Pancreas (tissue), 10 donors: ENCODE measurements around the gene GSTM3. TPM values are rescaled to one million over a fixed set of nuclear protein-coding genes. Genes with fewer than 3 reads are reported as not detected.

Source experiments
- ATAC-seq, 4 donors: fragments of 200-7000 bp; cut with Tn5 transposase; one replicate each; pipeline versions ENCODE4 v1.8.0 to v1.9.1; 2020; ENCODE audit warnings: mild to moderate bottlenecking in 4 of 4, moderate library complexity in 4 of 4
- DNase-seq, 6 donors: peaks; one replicate each; pipeline ENCODE4 v3.0.0-alpha.2; 2020
- FAIRE-seq: peaks from 2 replicates; lab custom pipeline; 2012; peaks lifted over from hg19 to GRCh38; lab: Jason Lieb, UNC
- H3K27ac ChIP-seq, 4 donors: fragments of 200-600 bp; sonication (generic); 1 replicate in 3 of 4; 2 replicates in 1 of 4; pipeline versions ENCODE4 v1.5.0 to v1.8.0; 2020
- H3K27me3 ChIP-seq, 4 donors: fragments of 200-600 bp; one replicate each; pipeline ENCODE4 v1.8.0; 2021
- H3K36me3 ChIP-seq, 3 donors: fragments of 200-600 bp; sonication (generic) in 1 of 3; one replicate each; pipeline versions ENCODE4 v1.5.0 to v1.8.0; 2020 to 2021
- H3K4me1 ChIP-seq, 3 donors: fragments of 200-600 bp; one replicate each; pipeline ENCODE4 v1.8.0; 2021
- H3K4me3 ChIP-seq, 4 donors: fragments of 200-600 bp; sonication (generic) in 2 of 4; one replicate each; pipeline versions ENCODE4 v1.5.0 to v1.8.0; 2020 to 2021
- H3K9me3 ChIP-seq, 4 donors: fragments of 200-600 bp; one replicate each; pipeline ENCODE4 v1.8.0; 2021
- WGBS, 2 donors: extraction: QIAGEN DNeasy Blood & Tissue Kit; methylation state at CpG; one replicate each; pipeline ENCODE4 v1.1.7; 2013; 5-methylcytosine and 5-hydroxymethylcytosine counted together
- intact Hi-C, 3 donors: fragments of 100-400 bp; cut with DNase I; formaldehyde crosslinking; loops; one replicate each; pipeline versions ENCODE4 v1.11.1 to v1.14.2; 2022
- polyA plus RNA-seq, 2 donors: library from polyadenylated mRNA; stranded (reverse); fragments of 200-250 nt; gene quantifications; one replicate each; pipeline ENCODE4 v1.2.3, GENCODE V29; 2013
- total RNA-seq, 6 donors: library from RNA; stranded (reverse); fragmentation: NEBNext Ultra II Directional in 4 of 6; extraction: Animal tissue kit (Norgen Biotek cat#: 25700) in 4 of 6; gene quantifications; one replicate each; pipeline versions ENCODE4 v1.2.1 to v1.2.4, GENCODE V29; 2021 to 2023
- TF ChIP-seq, protein P1 (sequence below), 4 donors: fragments of 200-600 bp; sonication (generic) in 3 of 4; IDR thresholded peaks; one replicate each; pipeline versions ENCODE4 v1.5.0 to v1.8.0; 2021; ENCODE audit warnings: antibody characterized with exemption in 4 of 4
- donor health status: healthy with polysubstance abuse.
- donor health status: DM: no; HTN: no; CAD: no; lungs with moderate emphysema.
- donor health status: DM: no; HTN: no; CAD: no.
- donor health status: control.
- donor health status: control.
- donor health status: Bipolar disorder and iron deficiency.
- donor health status: DM: yes; HTN: yes; CAD: no.
- donor health status: DM: no; HTN: no; CAD: no.
- donor health status: DM: no; HTN: no; CAD: no.
- donor health status: DM: yes; HTN: yes; CAD: no.

Gene GSTM3
- total and polyA plus RNA-seq, 8 donors: 13.9 to 58.1 (median 24.7) TPM

DNA sequence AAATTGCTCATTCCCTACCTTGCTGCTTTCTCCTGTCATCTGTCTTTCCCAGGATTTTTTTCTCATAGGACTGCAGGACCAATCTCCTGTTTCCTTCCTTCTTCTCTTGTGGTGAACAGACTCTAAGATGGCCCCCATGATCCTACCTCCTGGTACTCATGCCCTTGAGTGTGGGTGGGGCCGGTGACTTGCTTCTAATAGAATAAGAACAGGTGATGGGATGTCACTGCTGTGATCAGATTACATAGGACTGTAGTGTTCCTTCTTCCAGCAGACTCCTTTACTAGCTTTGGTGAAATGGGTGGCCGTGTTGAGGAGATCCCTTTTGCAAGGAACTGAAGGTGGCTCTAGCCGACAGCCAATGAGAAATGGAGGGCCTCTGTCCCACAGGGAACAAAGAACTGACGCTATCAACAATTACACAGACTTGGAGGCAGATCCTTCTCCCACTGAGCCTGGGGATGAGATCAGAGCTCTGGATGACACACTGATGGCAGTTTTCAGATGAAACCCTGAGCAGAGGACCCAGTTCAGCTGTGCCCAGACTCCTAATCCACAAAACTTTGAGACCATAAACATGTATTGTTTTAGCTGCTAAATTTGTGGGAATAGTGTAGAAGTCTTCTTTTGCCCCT, 7.5 kb downstream of the GSTM3 start:
- intact Hi-C loops: no loop called here
- 75 to 80% methylated on average over 4 of the region's 4 CpGs for WGBS, 2 donors
- Histone ChIP-seq H3K4me3 (no peak overlapping the region), H3K4me1 (peaks cover 21 to 26% (median 26%) of the 10 kb centered on the region in 3 donors), H3K27me3 (no peaks in the 10 kb centered on the region), H3K9me3 (no peaks in the 10 kb centered on the region), H3K36me3 (peaks cover 0 to 7% (median 0%) of the 10 kb centered on the region in 3 donors), H3K27ac (peak overlapping the region in 2 of 4 donors; percentile 68 to 84)
- FAIRE-seq (no peak), ATAC-seq (peak in 1 of 4 donors; percentile 2), DNase-seq (peak in 1 of 6 donors; percentile 11)
- TF ChIP-seq, protein P1, sequence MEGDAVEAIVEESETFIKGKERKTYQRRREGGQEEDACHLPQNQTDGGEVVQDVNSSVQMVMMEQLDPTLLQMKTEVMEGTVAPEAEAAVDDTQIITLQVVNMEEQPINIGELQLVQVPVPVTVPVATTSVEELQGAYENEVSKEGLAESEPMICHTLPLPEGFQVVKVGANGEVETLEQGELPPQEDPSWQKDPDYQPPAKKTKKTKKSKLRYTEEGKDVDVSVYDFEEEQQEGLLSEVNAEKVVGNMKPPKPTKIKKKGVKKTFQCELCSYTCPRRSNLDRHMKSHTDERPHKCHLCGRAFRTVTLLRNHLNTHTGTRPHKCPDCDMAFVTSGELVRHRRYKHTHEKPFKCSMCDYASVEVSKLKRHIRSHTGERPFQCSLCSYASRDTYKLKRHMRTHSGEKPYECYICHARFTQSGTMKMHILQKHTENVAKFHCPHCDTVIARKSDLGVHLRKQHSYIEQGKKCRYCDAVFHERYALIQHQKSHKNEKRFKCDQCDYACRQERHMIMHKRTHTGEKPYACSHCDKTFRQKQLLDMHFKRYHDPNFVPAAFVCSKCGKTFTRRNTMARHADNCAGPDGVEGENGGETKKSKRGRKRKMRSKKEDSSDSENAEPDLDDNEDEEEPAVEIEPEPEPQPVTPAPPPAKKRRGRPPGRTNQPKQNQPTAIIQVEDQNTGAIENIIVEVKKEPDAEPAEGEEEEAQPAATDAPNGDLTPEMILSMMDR (IDR thresholded peaks at IDR 0.05): no peak

DNA sequence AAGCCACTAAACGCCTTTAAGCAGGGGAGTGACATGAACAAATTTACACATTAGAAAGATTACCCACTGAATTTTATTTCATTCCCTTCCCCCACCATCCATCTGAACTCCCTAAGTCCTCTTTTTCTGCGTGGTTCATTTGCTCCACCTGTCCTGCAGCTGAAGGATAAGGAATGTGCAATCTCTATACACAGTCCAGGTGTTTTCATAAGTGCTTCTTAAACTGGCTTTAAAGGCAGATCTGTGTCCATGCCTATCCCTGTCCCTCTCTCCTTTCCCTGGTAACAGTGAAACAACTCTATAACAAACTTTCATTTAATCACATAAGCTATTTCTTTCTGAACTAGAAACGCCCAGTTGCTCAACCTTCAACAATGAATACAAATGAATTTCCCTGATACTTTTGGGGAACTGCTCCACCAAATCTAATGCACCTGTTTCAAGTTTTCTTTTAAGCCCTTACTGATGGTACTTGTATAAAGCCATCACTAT, 8.4 kb downstream of the GSTM3 start:
- peak; percentile 25 to 65 (median 48) for ATAC-seq
- Histone ChIP-seq H3K27ac (peak overlapping the region; percentile 31 to 84 (median 55)), H3K4me1 (peaks cover 21 to 26% (median 26%) of the 10 kb centered on the region in 3 donors), H3K9me3 (no peaks in the 10 kb centered on the region), H3K36me3 (peaks cover 0 to 6% (median 0%) of the 10 kb centered on the region in 3 donors), H3K4me3 (peak overlapping the region in 1 of 4 donors; percentile 7), H3K27me3 (no peaks in the 10 kb centered on the region)
- intact Hi-C loops: no loop called here
- 14 to 21% methylated on average over 3 of the region's 3 CpGs for WGBS, 2 donors
- TF ChIP-seq, protein P1 (IDR thresholded peaks at IDR 0.05): no peak
- FAIRE-seq: no peak
- no peak for DNase-seq

GRCh38 chr1:109730666-109731065, 10.2 kb downstream of the GSTM3 start:
- 65 to 71% methylated on average over 6 of the region's 6 CpGs for WGBS, 2 donors
- FAIRE-seq (no peak), DNase-seq (no peak), ATAC-seq (no peak)
- intact Hi-C loops: no loop called here
- no peak overlapping the region for H3K4me3 ChIP-seq
- no peaks in the 10 kb centered on the region for H3K9me3 ChIP-seq
- peaks cover 21 to 29% (median 26%) of the 10 kb centered on the region in 3 donors for H3K4me1 ChIP-seq
- TF ChIP-seq, protein P1 (IDR thresholded peaks at IDR 0.05): no peak
- no peaks in the 10 kb centered on the region for H3K27me3 ChIP-seq
- H3K27ac ChIP-seq: peak overlapping the region in 2 of 4 donors; percentile 68 to 84
- no peaks in the 10 kb centered on the region for H3K36me3 ChIP-seq

- intact Hi-C loops: no loop called here
- TF ChIP-seq, protein P1 (IDR thresholded peaks at IDR 0.05): no peak
- Histone ChIP-seq H3K9me3 (no peaks in the 10 kb centered on the region), H3K36me3 (no peaks in the 10 kb centered on the region), H3K4me1 (peaks cover 21 to 39% (median 26%) of the 10 kb centered on the region in 3 donors), H3K27ac (peak overlapping the region in 1 of 4 donors; percentile 24), H3K4me3 (no peak overlapping the region), H3K27me3 (no peaks in the 10 kb centered on the region)
- peak in 3 of 4 donors; percentile 16 to 61 (median 48) for ATAC-seq
- WGBS, 2 donors: 48 to 51% methylated on average over 7 of the region's 7 CpGs
- no peak for FAIRE-seq
- peak in 1 of 6 donors; percentile 37 for DNase-seq
These were observed 12.0 kb downstream of the GSTM3 start for GRCh38 chr1:109728870-109729269.
